Right atrium auricular region (tissue), 2 donors: ENCODE measurements around the gene CD164L2. TPM values are rescaled to one million over a fixed set of nuclear protein-coding genes. Genes with fewer than 3 reads are reported as not detected.
A peak's percentile ranks its signal among the peaks of the same experiment; 100 is the strongest.
"Not testable (repeated sequence)": the region's sequence is repeated elsewhere in the genome, so short reads cannot be mapped to it uniquely, and the experiment has no call there.

Source experiments
- DNase-seq: peaks from one replicate; pipeline ENCODE4 v3.0.0-alpha.2; 2019; ENCODE audit warnings: low spot score
- H3K27ac ChIP-seq, 2 donors: fragments of 200-600 bp; sonication (generic); 1 replicate in 1 of 2; 2 replicates in 1 of 2; pipeline ENCODE4 v1.5.1; 2016 to 2019
- H3K27me3 ChIP-seq, 2 donors: fragments of 200-600 bp; sonication (generic); one replicate each; pipeline versions ENCODE4 v1.5.1 to v1.6.0; 2017 to 2019
- H3K36me3 ChIP-seq: fragments of 200-600 bp; sonication (generic); one replicate; pipeline ENCODE4 v1.5.1; 2016
- H3K4me1 ChIP-seq, 2 donors: fragments of 200-600 bp; sonication (generic); one replicate each; pipeline versions ENCODE4 v1.5.1 to v1.6.0; 2017 to 2019
- H3K4me3 ChIP-seq, 2 donors: fragments of 200-600 bp; sonication (generic); 1 replicate in 1 of 2; 2 replicates in 1 of 2; pipeline ENCODE4 v1.5.1; 2017 to 2019; ENCODE audit warnings: mild to moderate bottlenecking in 1 of 2, moderate library complexity in 1 of 2
- H3K9me3 ChIP-seq, 2 donors: fragments of 200-600 bp; sonication (generic); one replicate each; pipeline ENCODE4 v1.5.1; 2019
- total RNA-seq, 2 donors: library from RNA; depleted of rRNA; stranded (reverse); fragments of >200 nt; gene quantifications; one replicate each; pipeline ENCODE4 v1.1.0, GENCODE V29; 2016
- TF ChIP-seq, protein P1 (sequence below), 2 donors: fragments of 200-600 bp; sonication (generic); IDR thresholded peaks; one replicate each; pipeline ENCODE4 v1.5.1; 2019; ENCODE audit warnings: antibody characterized with exemption in 2 of 2

Gene CD164L2
- total RNA-seq, 2 donors from 2014 or later, result not detected

DNA sequence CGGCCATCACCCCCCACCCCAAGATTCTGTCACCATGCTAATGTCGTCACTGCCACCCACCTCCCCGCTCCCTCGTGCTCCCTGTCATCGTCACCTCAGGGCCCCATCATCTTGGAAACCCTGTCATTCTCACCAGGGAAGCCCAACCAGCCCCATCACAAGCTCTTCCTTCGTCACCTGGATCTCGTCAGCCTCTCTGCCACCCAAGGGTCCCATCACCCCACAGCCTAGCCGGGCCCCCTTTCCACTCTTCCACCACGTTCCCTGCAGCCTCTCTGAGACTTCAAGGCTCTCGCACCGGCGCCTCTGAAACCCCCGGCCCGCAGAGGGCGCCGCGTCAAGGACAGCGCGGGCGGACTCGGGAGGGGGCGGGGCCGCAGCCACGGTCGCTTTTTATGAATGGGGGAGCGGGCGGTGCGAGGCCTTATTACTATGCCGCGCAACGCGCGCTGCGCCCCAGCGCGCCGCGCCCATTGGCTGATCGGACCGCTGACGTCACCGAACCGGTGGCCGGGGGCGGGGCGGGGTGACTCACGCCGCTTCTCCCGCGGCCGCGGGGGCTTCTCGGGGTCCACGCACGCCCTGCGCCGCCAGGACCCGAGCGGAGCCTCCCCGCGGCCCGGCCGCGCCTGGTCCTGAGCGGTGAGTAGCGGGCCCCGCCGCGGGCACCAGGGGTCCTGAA lies 9.1 kb upstream of the CD164L2 start, which contains the start of gene GPR3:
Gene GPR3 (plus strand): TSS at position 527 of the 682 bp plus-strand sequence. CDS start 1,177 bp downstream, outside the sequence.
- no peaks in the 10 kb centered on the region for H3K36me3 ChIP-seq
- peak; percentile 95 for DNase-seq
- H3K9me3 ChIP-seq, result no peaks in the 10 kb centered on the region
- H3K4me1 ChIP-seq, result peaks cover 0 to 42% of the 10 kb centered on the region in 2 donors
- no peaks in the 10 kb centered on the region for H3K27me3 ChIP-seq
- TF ChIP-seq, protein P1, sequence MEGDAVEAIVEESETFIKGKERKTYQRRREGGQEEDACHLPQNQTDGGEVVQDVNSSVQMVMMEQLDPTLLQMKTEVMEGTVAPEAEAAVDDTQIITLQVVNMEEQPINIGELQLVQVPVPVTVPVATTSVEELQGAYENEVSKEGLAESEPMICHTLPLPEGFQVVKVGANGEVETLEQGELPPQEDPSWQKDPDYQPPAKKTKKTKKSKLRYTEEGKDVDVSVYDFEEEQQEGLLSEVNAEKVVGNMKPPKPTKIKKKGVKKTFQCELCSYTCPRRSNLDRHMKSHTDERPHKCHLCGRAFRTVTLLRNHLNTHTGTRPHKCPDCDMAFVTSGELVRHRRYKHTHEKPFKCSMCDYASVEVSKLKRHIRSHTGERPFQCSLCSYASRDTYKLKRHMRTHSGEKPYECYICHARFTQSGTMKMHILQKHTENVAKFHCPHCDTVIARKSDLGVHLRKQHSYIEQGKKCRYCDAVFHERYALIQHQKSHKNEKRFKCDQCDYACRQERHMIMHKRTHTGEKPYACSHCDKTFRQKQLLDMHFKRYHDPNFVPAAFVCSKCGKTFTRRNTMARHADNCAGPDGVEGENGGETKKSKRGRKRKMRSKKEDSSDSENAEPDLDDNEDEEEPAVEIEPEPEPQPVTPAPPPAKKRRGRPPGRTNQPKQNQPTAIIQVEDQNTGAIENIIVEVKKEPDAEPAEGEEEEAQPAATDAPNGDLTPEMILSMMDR (IDR thresholded peaks at IDR 0.05), result peak; percentile 35 to 78
- peak within 1 kb of the TSS; percentile 56 to 70 for H3K4me3 ChIP-seq
- H3K27ac ChIP-seq, result peak within 1 kb of the TSS; percentile 88 to 92

DNA sequence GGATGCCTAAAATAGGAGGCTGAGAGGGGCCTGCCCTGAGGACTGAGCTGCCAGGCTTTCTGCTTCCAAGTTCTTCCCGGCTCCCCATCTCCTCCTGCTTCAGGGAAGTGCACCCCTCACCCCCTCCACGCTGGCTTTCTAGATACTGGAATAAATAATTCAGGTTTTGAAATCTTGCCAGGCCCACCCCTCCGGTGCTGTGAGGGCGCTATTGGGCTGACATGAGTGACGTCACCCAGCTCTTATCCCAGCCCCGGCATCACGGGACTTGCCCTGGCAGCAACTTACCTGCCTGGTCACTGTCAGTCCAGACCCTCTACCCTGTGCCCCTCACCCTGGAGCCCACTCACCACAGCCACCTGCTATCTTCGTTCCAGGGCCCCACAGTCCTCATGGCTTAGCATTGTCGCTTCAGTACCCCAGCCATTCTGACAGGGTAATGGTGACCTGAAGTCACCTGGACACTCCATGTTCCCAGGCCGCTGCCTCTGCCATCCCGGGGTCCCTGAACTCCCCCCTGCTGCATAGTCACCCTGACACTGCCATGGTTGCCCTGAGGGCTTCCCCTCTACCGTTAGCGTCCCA lies 8.5 kb upstream of the CD164L2 start:
- DNase-seq, result peak; percentile 80
- no peaks in the 10 kb centered on the region for H3K27me3 ChIP-seq
- H3K4me1 ChIP-seq, result peaks cover 0 to 37% of the 10 kb centered on the region in 2 donors
- H3K27ac ChIP-seq, result peak overlapping the region; percentile 88 to 92
- no peaks in the 10 kb centered on the region for H3K9me3 ChIP-seq
- H3K4me3 ChIP-seq, result peak overlapping the region; percentile 56 to 70
- H3K36me3 ChIP-seq, result no peaks in the 10 kb centered on the region
- TF ChIP-seq, protein P1 (IDR thresholded peaks at IDR 0.05), result no peak

DNA sequence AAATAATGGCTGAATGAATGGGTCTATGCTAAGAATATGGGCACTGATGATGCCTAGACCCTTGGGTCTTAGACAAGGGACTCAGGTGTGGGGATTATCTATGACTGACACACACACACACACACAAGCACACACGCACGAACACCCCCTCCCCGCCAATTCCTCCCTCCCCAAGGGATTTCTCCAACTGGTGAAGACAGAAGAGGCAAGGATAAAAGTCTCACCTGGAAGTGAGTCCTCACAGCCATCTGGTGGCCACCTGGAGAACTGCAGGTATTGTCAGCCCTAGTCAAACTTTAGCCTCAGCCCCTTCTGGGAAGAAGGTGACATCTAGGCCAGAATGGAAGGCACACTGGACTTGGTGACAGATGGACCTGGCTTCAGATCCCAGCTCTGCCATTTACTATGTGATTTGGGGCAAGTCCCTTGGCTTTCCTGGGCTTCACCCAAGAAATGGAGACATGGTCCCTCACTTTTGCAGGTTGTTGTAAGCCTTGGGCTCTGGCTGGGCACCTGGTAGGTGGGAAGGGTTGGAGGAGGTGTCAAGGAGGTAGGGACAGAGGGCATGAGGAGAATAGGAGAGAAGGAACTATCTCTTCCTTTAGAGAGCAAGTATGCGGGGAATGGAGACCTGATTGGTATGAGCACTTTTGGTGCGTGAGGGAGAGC lies 5.3 kb upstream of the CD164L2 start:
- TF ChIP-seq, protein P1 (IDR thresholded peaks at IDR 0.05), result peak; percentile 87 to 93
- DNase-seq, result peak; percentile 76
- Histone ChIP-seq H3K27me3 (no peaks in the 10 kb centered on the region), H3K36me3 (no peaks in the 10 kb centered on the region), H3K9me3 (no peaks in the 10 kb centered on the region), H3K4me1 (peaks cover 0 to 27% of the 10 kb centered on the region in 2 donors), H3K27ac (peak overlapping the region; percentile 35 to 41), H3K4me3 (no peak overlapping the region)

DNA sequence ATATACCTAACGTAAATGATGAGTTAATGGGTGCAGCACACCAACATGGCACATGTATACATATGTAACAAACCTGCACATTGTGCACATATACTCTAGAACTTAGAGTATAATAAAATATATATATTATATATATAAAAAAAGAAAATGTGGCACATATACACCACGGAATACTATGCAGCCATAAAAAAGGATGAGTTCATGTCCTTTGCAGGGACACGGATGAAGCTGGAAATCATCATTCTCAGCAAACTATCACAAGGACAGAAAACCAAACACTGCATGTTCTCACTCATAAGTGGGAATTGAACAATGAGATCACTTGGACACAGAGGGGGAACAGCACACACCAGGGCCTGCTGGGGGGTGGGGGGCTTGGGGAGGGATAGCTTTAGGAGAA lies 1.7 kb upstream of the CD164L2 start:
- H3K4me1 ChIP-seq, result peaks cover 0 to 21% of the 10 kb centered on the region in 2 donors
- DNase-seq, H3K4me3 ChIP-seq: not testable (repeated sequence)

DNA sequence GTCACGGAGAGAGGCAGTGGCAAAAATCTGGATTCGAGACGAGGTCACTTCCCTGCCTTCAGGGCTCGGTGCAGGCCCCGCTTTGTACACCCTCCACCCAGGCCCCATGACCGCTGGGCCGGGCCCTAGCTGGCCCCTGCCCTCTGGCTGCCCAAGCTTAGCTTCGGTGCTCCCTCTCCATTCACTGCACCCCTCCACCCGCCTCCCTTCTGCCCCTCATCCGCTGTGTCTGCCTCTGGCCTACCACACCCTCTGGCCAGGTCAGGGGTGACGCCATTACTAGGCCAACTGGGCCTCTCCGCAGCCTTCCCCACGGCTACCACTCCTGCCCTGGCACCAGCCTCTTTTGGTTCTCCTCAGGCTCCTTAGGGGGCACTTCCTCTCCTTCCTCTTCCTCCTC lies 528 bp upstream of the CD164L2 start:
- TF ChIP-seq, protein P1 (IDR thresholded peaks at IDR 0.05), result no peak

More for the DNA sequence above, 1.7 kb upstream of the CD164L2 start:
- not testable (repeated sequence) for H3K27ac ChIP-seq, H3K27me3 ChIP-seq, H3K36me3 ChIP-seq, H3K9me3 ChIP-seq

More for the DNA sequence above, 528 bp upstream of the CD164L2 start:
- Histone ChIP-seq H3K27me3 (no peaks in the 10 kb centered on the region), H3K9me3 (no peaks in the 10 kb centered on the region), H3K36me3 (no peaks in the 10 kb centered on the region), H3K4me3 (no peak overlapping the region), H3K27ac (no peak overlapping the region), H3K4me1 (peaks cover 0 to 20% of the 10 kb centered on the region in 2 donors)
- no peak for DNase-seq
